Smooth muscle cell (in vitro differentiated cells): Measurements from ENCODE around the gene CCS. TPM values are rescaled to one million over a fixed set of nuclear protein-coding genes. Genes with fewer than 3 reads are reported as not detected.
"Not testable (repeated sequence)": the region's sequence is repeated elsewhere in the genome, so short reads cannot be mapped to it uniquely, and the experiment has no call there.

ENCODE experiments used
- DNase-seq: peaks from one replicate; lab custom pipeline; 2025; ENCODE audit not compliant: unreplicated experiment; lab: John Stamatoyannopoulos, UW
- H2AFZ ChIP-seq: fragments of 200-600 bp; sonication (generic); 2 replicates; pipeline ENCODE4 v1.6.0; 2016; ENCODE audit warnings: antibody characterized with exemption, low read depth, mild to moderate bottlenecking
- H3F3A ChIP-seq: fragments of 200-600 bp; sonication (generic); 2 replicates; pipeline ENCODE4 v1.6.0; 2017; ENCODE audit warnings: antibody characterized with exemption, low read depth
- H3K27ac ChIP-seq: fragments of 200-600 bp; sonication (generic); 2 replicates; pipeline ENCODE4 v1.5.1; 2016; ENCODE audit warnings: low read depth, mild to moderate bottlenecking
- H3K27me3 ChIP-seq: fragments of 200-600 bp; sonication (generic); 2 replicates; pipeline ENCODE4 v1.6.1; 2016; ENCODE audit warnings: low read depth, mild to moderate bottlenecking
- H3K36me3 ChIP-seq: fragments of 200-600 bp; sonication (generic); 2 replicates; pipeline ENCODE4 v1.5.1; 2016; ENCODE audit warnings: low read depth
- H3K4me1 ChIP-seq: fragments of 200-600 bp; sonication (generic); 2 replicates; pipeline ENCODE4 v1.5.1; 2016; ENCODE audit warnings: low read depth
- H3K4me2 ChIP-seq: fragments of 200-600 bp; sonication (generic); 2 replicates; pipeline ENCODE4 v1.6.0; 2016; ENCODE audit warnings: mild to moderate bottlenecking
- H3K4me3 ChIP-seq: fragments of 200-600 bp; sonication (generic); 2 replicates; pipeline ENCODE4 v1.5.1; 2016; ENCODE audit warnings: mild to moderate bottlenecking
- H3K79me2 ChIP-seq: fragments of 200-600 bp; sonication (generic); 2 replicates; pipeline ENCODE4 v1.6.0; 2016; ENCODE audit warnings: low read depth, mild to moderate bottlenecking
- H3K9ac ChIP-seq: fragments of 200-600 bp; sonication (generic); 2 replicates; pipeline ENCODE4 v1.6.0; 2016; ENCODE audit warnings: low read depth
- H3K9me3 ChIP-seq: fragments of 200-600 bp; sonication (generic); replicated peaks from 2 replicates; pipeline ENCODE4 v1.5.1; 2016; ENCODE audit warnings: low read depth
- H4K20me1 ChIP-seq: fragments of 200-600 bp; sonication (generic); 2 replicates; pipeline ENCODE4 v1.6.0; 2016; ENCODE audit warnings: low read depth
- CTCF ChIP-seq: fragments of 200-600 bp; sonication (generic); IDR thresholded peaks from 2 replicates; pipeline ENCODE4 v1.5.1; 2017; ENCODE audit warnings: borderline replicate concordance, mild to moderate bottlenecking, antibody characterized with exemption; ENCODE audit not compliant: insufficient read depth, poor library complexity, severe bottlenecking
- WGBS: methylation state at CpG from one replicate; pipeline ENCODE4 v1.1.7; 2016; ENCODE audit warnings: low lambda C conversion rate; 5-methylcytosine and 5-hydroxymethylcytosine counted together
- polyA plus RNA-seq: library from polyadenylated mRNA; unstranded; fragments of >200 nt; fragmentation: Nextera tagmentation; extraction: Ambion mirVana; gene quantifications from 2 replicates; pipeline ENCODE4 v1.2.1, GENCODE V29; 2016
- total RNA-seq: library from RNA; depleted of rRNA; stranded (reverse); fragments of >200 nt; gene quantifications from 2 replicates; pipeline ENCODE4 v1.2.3, GENCODE V29; 2014

The CCS gene
- total and polyA plus RNA-seq, 2 experiments from 2014 or later, result 29.2 to 104 TPM

GRCh38 chr11:66603072-66603471, 10.1 kb downstream of the CCS start:
- H4K20me1 ChIP-seq, result peaks cover 5% of the 10 kb centered on the region
- 98% methylated on average over 6 of the region's 6 CpGs for WGBS
- no peaks in the 10 kb centered on the region for H3F3A ChIP-seq
- H2AFZ ChIP-seq, result no peak overlapping the region
- H3K9me3 ChIP-seq, result no peaks in the 10 kb centered on the region
- no peak for DNase-seq
- H3K36me3 ChIP-seq, result no peaks in the 10 kb centered on the region
- no peak overlapping the region for H3K4me3 ChIP-seq
- no peak overlapping the region for H3K27ac ChIP-seq
- no peaks in the 10 kb centered on the region for H3K27me3 ChIP-seq
- H3K9ac ChIP-seq, result no peak overlapping the region
- H3K79me2 ChIP-seq, result no peaks in the 10 kb centered on the region
- H3K4me2 ChIP-seq, result no peak overlapping the region
- no peak for TF ChIP-seq CTCF
- no peaks in the 10 kb centered on the region for H3K4me1 ChIP-seq

- Histone ChIP-seq H3F3A (no peaks in the 10 kb centered on the region), H3K27ac (no peak overlapping the region), H3K4me2 (no peak overlapping the region), H3K27me3 (no peaks in the 10 kb centered on the region), H2AFZ (no peak overlapping the region), H4K20me1 (peaks cover 5% of the 10 kb centered on the region), H3K79me2 (no peaks in the 10 kb centered on the region), H3K9me3 (no peaks in the 10 kb centered on the region), H3K4me1 (no peaks in the 10 kb centered on the region), H3K36me3 (no peaks in the 10 kb centered on the region), H3K9ac (no peak overlapping the region), H3K4me3 (no peak overlapping the region)
- no peak for TF ChIP-seq CTCF
- DNase-seq, result no peak
- 94% methylated on average over 5 of the region's 5 CpGs for WGBS
Measured at GRCh38 chr11:66604155-66604554, 11.2 kb downstream of the CCS start.

- H3K4me3 ChIP-seq, H3K4me2 ChIP-seq, H3K4me1 ChIP-seq, H2AFZ ChIP-seq, H3K79me2 ChIP-seq, H3K27me3 ChIP-seq, H4K20me1 ChIP-seq, H3F3A ChIP-seq, H3K9me3 ChIP-seq, H3K36me3 ChIP-seq, H3K9ac ChIP-seq, H3K27ac ChIP-seq, DNase-seq: not testable (repeated sequence)
- WGBS, result 96% methylated on average over 3 of the region's 3 CpGs
Measured at GRCh38 chr11:66606608-66607007, 13.6 kb downstream of the CCS start.

GRCh38 chr11:66607126-66607834, 14.3 kb downstream of the CCS start:
- Histone ChIP-seq H3K9ac (no peak overlapping the region), H4K20me1 (no peaks in the 10 kb centered on the region), H3K79me2 (no peaks in the 10 kb centered on the region), H3K9me3 (no peaks in the 10 kb centered on the region), H3K36me3 (no peaks in the 10 kb centered on the region), H3F3A (no peaks in the 10 kb centered on the region), H3K4me3 (no peak overlapping the region), H3K27me3 (no peaks in the 10 kb centered on the region), H3K4me1 (no peaks in the 10 kb centered on the region), H3K27ac (no peak overlapping the region), H2AFZ (no peak overlapping the region), H3K4me2 (no peak overlapping the region)
- TF ChIP-seq CTCF, result no peak
- no peak for DNase-seq
- 91% methylated on average over 8 of the region's 8 CpGs for WGBS
